NCI-H526 (cell line): ENCODE measurements around the gene TRAF7.

Experiments
- DNase-seq, 2 experiments: peaks; one replicate each; lab custom pipeline; 2025; lab: John Stamatoyannopoulos, UW

TRAF7 gene

GRCh38 chr16:2165861-2166260, 10.3 kb downstream of the TRAF7 start:
- no peak for DNase-seq

- no peak for DNase-seq
These were observed 10.9 kb downstream of the TRAF7 start for GRCh38 chr16:2166263-2167067.

GRCh38 chr16:2167068-2167638, 11.6 kb downstream of the TRAF7 start:
- no peak for DNase-seq

- DNase-seq, result no peak
These were observed 14.5 kb downstream of the TRAF7 start for GRCh38 chr16:2170080-2170479.

- no peak for DNase-seq
These were observed 15.2 kb downstream of the TRAF7 start for GRCh38 chr16:2170587-2171435.

GRCh38 chr16:2171601-2172178, 16.1 kb downstream of the TRAF7 start:
- no peak for DNase-seq

GRCh38 chr16:2172688-2173335, 17.2 kb downstream of the TRAF7 start:
- no peak for DNase-seq

- no peak for DNase-seq
These were observed 17.8 kb downstream of the TRAF7 start for GRCh38 chr16:2173366-2173765.

- no peak for DNase-seq
These were observed 18.3 kb downstream of the TRAF7 start for GRCh38 chr16:2173916-2174315.

- DNase-seq, result no peak
These were observed 19.0 kb downstream of the TRAF7 start for GRCh38 chr16:2174396-2175131.

- no peak for DNase-seq
These were observed 19.9 kb downstream of the TRAF7 start for GRCh38 chr16:2175454-2175853.

GRCh38 chr16:2176047-2176446, 20.5 kb downstream of the TRAF7 start:
- no peak for DNase-seq

GRCh38 chr16:2177101-2177500, 21.5 kb downstream of the TRAF7 start:
- no peak for DNase-seq

GRCh38 chr16:2177561-2177960, 22.0 kb downstream of the TRAF7 start:
- no peak for DNase-seq

GRCh38 chr16:2178321-2179106, 22.9 kb downstream of the TRAF7 start:
- DNase-seq, result peak in 1 of 2 experiments; percentile 43

GRCh38 chr16:2179107-2179501, 23.5 kb downstream of the TRAF7 start:
- no peak for DNase-seq

- no peak for DNase-seq
These were observed 24.0 kb downstream of the TRAF7 start for GRCh38 chr16:2179576-2179975.

- no peak for DNase-seq
These were observed 24.9 kb downstream of the TRAF7 start for GRCh38 chr16:2180461-2180860.

GRCh38 chr16:2180962-2181923, 25.7 kb downstream of the TRAF7 start:
- DNase-seq, result no peak
